HEK293 (cell line): ENCODE measurements around the gene ARL3.

ENCODE experiments used
- CTCF ChIA-PET: fragments of 350-600 bp; formaldehyde crosslinking; extraction: SDS; loops from one replicate; lab custom pipeline; 2021; ENCODE audit warnings: antibody characterized with exemption; lab: Yijun Ruan, JAX
- POLR2A ChIA-PET: fragments of 300-600 bp; formaldehyde crosslinking; extraction: SDS; loops from one replicate; lab custom pipeline; 2020; ENCODE audit warnings: antibody characterized with exemption, inconsistent platforms; lab: Yijun Ruan, JAX
- H3K27ac ChIP-seq: fragments of 200-500 bp; sonication (Bioruptor generic); 2 replicates; pipeline ENCODE4 v1.5.1; 2014; ENCODE audit warnings: low read depth, low read length, control low read depth, inconsistent platforms; ENCODE audit errors: extremely low read depth
- H3K36me3 ChIP-seq, 2 experiments: fragments of 200-500 bp in 1 of 2; sonication (Bioruptor generic) in 1 of 2; 1 replicate in 1 of 2; 2 replicates in 1 of 2; pipeline ENCODE4 v1.5.1; 2014 to 2017; ENCODE audit warnings: inconsistent platforms in 2 of 2, low read length in 2 of 2; ENCODE audit not compliant: control insufficient read depth in 2 of 2, insufficient read depth in 1 of 2
- H3K4me1 ChIP-seq: fragments of 200-500 bp; sonication (Bioruptor generic); 2 replicates; pipeline ENCODE4 v1.5.1; 2014; ENCODE audit warnings: mild to moderate bottlenecking, low read length, inconsistent platforms; ENCODE audit not compliant: control insufficient read depth, insufficient read depth
- H3K4me3 ChIP-seq: 2 replicates; pipeline ENCODE4 v1.5.1; 2011; ENCODE audit warnings: low read depth, mild to moderate bottlenecking, control low read depth, low read length, moderate library complexity
- H3K9me3 ChIP-seq: fragments of 200-500 bp; sonication (Bioruptor generic); 2 replicates; pipeline ENCODE4 v1.5.1; 2014; ENCODE audit warnings: low read depth, low read length, inconsistent platforms; ENCODE audit not compliant: control insufficient read depth, insufficient read depth
- HOXA7 ChIP-seq: sonication (generic); formaldehyde crosslinking; IDR thresholded peaks from 2 replicates; pipeline ENCODE4 v1.8.1; 2022; ENCODE audit warnings: missing genetic modification reagents, borderline replicate concordance
- HOXC10 ChIP-seq: sonication (generic); formaldehyde crosslinking; IDR thresholded peaks from 2 replicates; pipeline ENCODE4 v1.8.1; 2023; ENCODE audit warnings: mild to moderate bottlenecking, missing genetic modification reagents
- MYNN ChIP-seq: fragments of 450-650 bp; formaldehyde crosslinking; IDR thresholded peaks from 2 replicates; pipeline ENCODE4 v1.5.1; 2016; ENCODE audit warnings: missing biosample characterization, missing genetic modification characterization, borderline replicate concordance
- SCRT1 ChIP-seq: fragments of 450-650 bp; formaldehyde crosslinking; IDR thresholded peaks from 2 replicates; pipeline ENCODE4 v1.5.1; 2016; ENCODE audit warnings: missing biosample characterization, missing genetic modification characterization, borderline replicate concordance
- ZEB2 ChIP-seq: fragments of 450-650 bp; formaldehyde crosslinking; IDR thresholded peaks from 2 replicates; pipeline ENCODE4 v1.5.1; 2016; ENCODE audit warnings: missing biosample characterization, missing genetic modification characterization
- ZNF16 ChIP-seq: fragments of 450-650 bp; formaldehyde crosslinking; IDR thresholded peaks from 2 replicates; pipeline ENCODE4 v1.5.1; 2016; ENCODE audit warnings: low read depth, missing biosample characterization, missing genetic modification characterization
- ZNF214 ChIP-seq: fragments of 450-650 bp; formaldehyde crosslinking; IDR thresholded peaks from 2 replicates; pipeline ENCODE4 v1.5.1; 2017; ENCODE audit warnings: missing biosample characterization, mild to moderate bottlenecking, missing genetic modification characterization, borderline replicate concordance
- ZNF223 ChIP-seq: fragments of 450-650 bp; formaldehyde crosslinking; IDR thresholded peaks from 2 replicates; pipeline ENCODE4 v1.5.1; 2016; ENCODE audit warnings: missing biosample characterization, missing genetic modification characterization
- ZNF26 ChIP-seq: fragments of 450-650 bp; formaldehyde crosslinking; IDR thresholded peaks from 2 replicates; pipeline ENCODE4 v1.5.1; 2016; ENCODE audit warnings: missing biosample characterization, missing genetic modification characterization
- ZNF341 ChIP-seq: fragments of 450-650 bp; formaldehyde crosslinking; IDR thresholded peaks from 2 replicates; pipeline ENCODE4; 2016; ENCODE audit warnings: low read depth, missing biosample characterization, missing genetic modification characterization
- ZNF366 ChIP-seq: fragments of 450-650 bp; formaldehyde crosslinking; conservative IDR thresholded peaks from 2 replicates; pipeline ENCODE4 v1.5.1; 2016; ENCODE audit warnings: missing biosample characterization, missing genetic modification characterization
- ZNF514 ChIP-seq: fragments of 450-650 bp; formaldehyde crosslinking; IDR thresholded peaks from 2 replicates; pipeline ENCODE4 v1.5.1; 2016; ENCODE audit warnings: missing biosample characterization, missing genetic modification characterization
- ZNF701 ChIP-seq: fragments of 450-650 bp; formaldehyde crosslinking; IDR thresholded peaks from 2 replicates; pipeline ENCODE4 v1.5.1; 2016; ENCODE audit warnings: missing biosample characterization, missing genetic modification characterization
- ZNF830 ChIP-seq: fragments of 450-650 bp; IDR thresholded peaks from 2 replicates; pipeline ENCODE4 v1.5.0; 2018; ENCODE audit warnings: missing biosample characterization, missing genetic modification characterization, low read depth, mild to moderate bottlenecking, moderate library complexity
- TF ChIP-seq, protein P1 (sequence below): fragments of 450-650 bp; formaldehyde crosslinking; IDR thresholded peaks from 2 replicates; pipeline ENCODE4 v1.5.1; 2017; ENCODE audit warnings: missing biosample characterization, missing genetic modification characterization
- TF ChIP-seq, protein P2 (sequence below): sonication (generic); formaldehyde crosslinking; IDR thresholded peaks from 2 replicates; pipeline ENCODE4 v1.8.1; 2022; ENCODE audit warnings: mild to moderate bottlenecking, moderate library complexity, missing genetic modification reagents
- TF ChIP-seq, protein P3 (sequence below): fragments of 450-650 bp; formaldehyde crosslinking; IDR thresholded peaks from 2 replicates; pipeline ENCODE4 v1.5.1; 2017; ENCODE audit warnings: missing biosample characterization, missing genetic modification characterization
- TF ChIP-seq, protein P4 (sequence below): fragments of 450-650 bp; formaldehyde crosslinking; IDR thresholded peaks from 2 replicates; pipeline ENCODE4 v1.5.1; 2016; ENCODE audit warnings: missing biosample characterization, missing genetic modification characterization

Gene ARL3

GRCh38 chr10:102626026-102626685 is 88.0 kb downstream of the ARL3 start (continued):
- TF ChIP-seq ZNF341 = no peak
- TF ChIP-seq ZNF514 = no peak

GRCh38 chr10:102624751-102625645 is 89.2 kb downstream of the ARL3 start:
- H3K4me3 ChIP-seq = no peak overlapping the region
- H3K4me1 ChIP-seq = peaks cover 7% of the 10 kb centered on the region
- no peak for TF ChIP-seq ZNF830 (tag by site-specific recombination)
- TF ChIP-seq, protein P1, sequence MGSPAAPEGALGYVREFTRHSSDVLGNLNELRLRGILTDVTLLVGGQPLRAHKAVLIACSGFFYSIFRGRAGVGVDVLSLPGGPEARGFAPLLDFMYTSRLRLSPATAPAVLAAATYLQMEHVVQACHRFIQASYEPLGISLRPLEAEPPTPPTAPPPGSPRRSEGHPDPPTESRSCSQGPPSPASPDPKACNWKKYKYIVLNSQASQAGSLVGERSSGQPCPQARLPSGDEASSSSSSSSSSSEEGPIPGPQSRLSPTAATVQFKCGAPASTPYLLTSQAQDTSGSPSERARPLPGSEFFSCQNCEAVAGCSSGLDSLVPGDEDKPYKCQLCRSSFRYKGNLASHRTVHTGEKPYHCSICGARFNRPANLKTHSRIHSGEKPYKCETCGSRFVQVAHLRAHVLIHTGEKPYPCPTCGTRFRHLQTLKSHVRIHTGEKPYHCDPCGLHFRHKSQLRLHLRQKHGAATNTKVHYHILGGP = no peak
- TF ChIP-seq, protein P2, sequence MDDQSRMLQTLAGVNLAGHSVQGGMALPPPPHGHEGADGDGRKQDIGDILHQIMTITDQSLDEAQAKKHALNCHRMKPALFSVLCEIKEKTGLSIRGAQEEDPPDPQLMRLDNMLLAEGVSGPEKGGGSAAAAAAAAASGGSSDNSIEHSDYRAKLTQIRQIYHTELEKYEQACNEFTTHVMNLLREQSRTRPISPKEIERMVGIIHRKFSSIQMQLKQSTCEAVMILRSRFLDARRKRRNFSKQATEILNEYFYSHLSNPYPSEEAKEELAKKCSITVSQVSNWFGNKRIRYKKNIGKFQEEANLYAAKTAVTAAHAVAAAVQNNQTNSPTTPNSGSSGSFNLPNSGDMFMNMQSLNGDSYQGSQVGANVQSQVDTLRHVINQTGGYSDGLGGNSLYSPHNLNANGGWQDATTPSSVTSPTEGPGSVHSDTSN = no peak
- TF ChIP-seq ZNF26 (tag by site-specific recombination) = no peak
- TF ChIP-seq MYNN (tag by site-specific recombination) = no peak
- TF ChIP-seq SCRT1 = no peak
- TF ChIP-seq ZNF214 = no peak
- ChIA-PET CTCF (no interaction called here), POLR2A (no interaction called here)
- no peak overlapping the region for H3K27ac ChIP-seq
- peaks cover 0 to 13% of the 10 kb centered on the region in 2 experiments; a peak in 1 of 3 replicates for H3K36me3 ChIP-seq
- no peaks in the 10 kb centered on the region for H3K9me3 ChIP-seq

DNA sequence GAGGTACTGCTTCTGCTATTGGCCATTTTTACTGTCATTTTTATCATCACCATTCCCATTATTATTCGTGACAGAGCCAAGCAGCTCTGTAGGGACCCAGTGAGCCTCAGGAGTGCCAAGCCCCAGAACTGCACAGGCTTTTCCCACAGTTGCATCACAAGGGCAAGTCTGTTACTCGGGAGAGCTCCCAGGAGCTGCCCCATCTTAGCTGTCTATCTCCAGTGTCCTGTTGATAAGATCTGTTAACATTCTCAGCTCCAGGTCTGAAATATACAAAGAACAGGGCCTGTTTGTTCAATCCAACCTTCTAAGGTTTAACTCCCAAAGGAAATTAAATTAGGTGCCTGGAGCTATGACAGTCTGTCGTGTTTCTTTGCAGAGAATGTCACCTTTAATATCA is 90.1 kb downstream of the ARL3 start:
- CTCF ChIA-PET = interaction anchor here (0.5 kb wide), 1 partner anchor 78 kb away, joined by 3 read pairs; no protein-coding TSS in a partner anchor
- POLR2A ChIA-PET = interaction anchor here (0.9 kb wide), 1 partner anchor 20 kb away, joined by 3 read pairs; the partner anchor contains the start of gene TRIM8
- TF ChIP-seq, protein P3, sequence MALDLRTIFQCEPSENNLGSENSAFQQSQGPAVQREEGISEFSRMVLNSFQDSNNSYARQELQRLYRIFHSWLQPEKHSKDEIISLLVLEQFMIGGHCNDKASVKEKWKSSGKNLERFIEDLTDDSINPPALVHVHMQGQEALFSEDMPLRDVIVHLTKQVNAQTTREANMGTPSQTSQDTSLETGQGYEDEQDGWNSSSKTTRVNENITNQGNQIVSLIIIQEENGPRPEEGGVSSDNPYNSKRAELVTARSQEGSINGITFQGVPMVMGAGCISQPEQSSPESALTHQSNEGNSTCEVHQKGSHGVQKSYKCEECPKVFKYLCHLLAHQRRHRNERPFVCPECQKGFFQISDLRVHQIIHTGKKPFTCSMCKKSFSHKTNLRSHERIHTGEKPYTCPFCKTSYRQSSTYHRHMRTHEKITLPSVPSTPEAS (tag by site-specific recombination) = no peak
- TF ChIP-seq ZNF701 (no peak), HOXA7 (CRISPR knock-in tag) (no peak), ZNF366 (no peak), ZNF16 (tag by site-specific recombination) (no peak), ZNF223 (tag by site-specific recombination) (no peak), HOXC10 (CRISPR knock-in tag) (no peak), ZEB2 (tag by site-specific recombination) (no peak)
- TF ChIP-seq, protein P4, sequence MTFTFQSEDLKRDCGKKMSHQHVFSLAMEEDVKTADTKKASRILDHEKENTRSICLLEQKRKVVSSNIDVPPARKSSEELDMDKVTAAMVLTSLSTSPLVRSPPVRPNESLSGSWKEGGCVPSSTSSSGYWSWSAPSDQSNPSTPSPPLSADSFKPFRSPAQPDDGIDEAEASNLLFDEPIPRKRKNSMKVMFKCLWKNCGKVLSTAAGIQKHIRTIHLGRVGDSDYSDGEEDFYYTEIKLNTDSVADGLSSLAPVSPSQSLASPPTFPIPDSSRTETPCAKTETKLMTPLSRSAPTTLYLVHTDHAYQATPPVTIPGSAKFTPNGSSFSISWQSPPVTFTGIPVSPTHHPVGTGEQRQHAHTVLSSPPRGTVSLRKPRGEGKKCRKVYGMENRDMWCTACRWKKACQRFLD = no peak

More for the DNA sequence above, 90.1 kb downstream of the ARL3 start:
- Histone ChIP-seq H3K4me1 (peaks cover 7% of the 10 kb centered on the region), H3K9me3 (no peaks in the 10 kb centered on the region), H3K4me3 (no peak overlapping the region), H3K27ac (no peak overlapping the region), H3K36me3 (peaks cover 0 to 14% of the 10 kb centered on the region in 2 experiments; a peak in 1 of 3 replicates)
